Transverse colon (tissue), 4 donors: ENCODE measurements around the gene NR1H3. TPM values are rescaled to one million over a fixed set of nuclear protein-coding genes. Genes with fewer than 3 reads are reported as not detected.

Experiments
- DNase-seq: peaks from one replicate; pipeline ENCODE4 v3.0.0-alpha.2; 2019
- H3K27ac ChIP-seq, 4 donors: fragments of 200-600 bp; sonication (generic); 2 replicates each; pipeline ENCODE4 v1.5.1; 2016 to 2018; ENCODE audit warnings: inconsistent platforms in 4 of 4
- H3K27me3 ChIP-seq: fragments of 200-600 bp; sonication (generic); 2 replicates; pipeline ENCODE4 v1.5.1; 2017; ENCODE audit warnings: inconsistent platforms
- H3K36me3 ChIP-seq, 4 donors: fragments of 200-600 bp; sonication (generic); 2 replicates each; pipeline ENCODE4 v1.5.1; 2017 to 2019; ENCODE audit warnings: inconsistent platforms in 4 of 4
- H3K4me1 ChIP-seq, 4 donors: fragments of 200-600 bp; sonication (generic); 2 replicates each; pipeline ENCODE4 v1.5.1; 2017 to 2020; ENCODE audit warnings: inconsistent platforms in 4 of 4
- H3K4me3 ChIP-seq, 4 donors: fragments of 200-600 bp; sonication (generic); 1 replicate in 1 of 4; 2 replicates in 3 of 4; pipeline versions ENCODE4 v1.5.1 to v1.6.1; 2017 to 2019; ENCODE audit warnings: inconsistent platforms in 4 of 4
- H3K9me3 ChIP-seq, 2 donors: fragments of 200-600 bp; sonication (generic); 2 replicates each; pipeline ENCODE4 v1.5.1; 2017 to 2019; ENCODE audit warnings: inconsistent platforms in 2 of 2
- CTCF ChIP-seq, 5 experiments: fragments of 200-600 bp in 3 of 5; fragments of 450-650 bp in 2 of 5; sonication (generic) in 3 of 5; IDR thresholded peaks; 1 replicate in 2 of 5; 2 replicates in 3 of 5; pipeline ENCODE4 v1.5.1; 2016 to 2017; ENCODE audit warnings: antibody characterized with exemption in 5 of 5, inconsistent platforms in 3 of 5, mild to moderate bottlenecking in 2 of 5, moderate library complexity in 1 of 5
- EP300 ChIP-seq: sonication (generic); formaldehyde crosslinking; IDR thresholded peaks from one replicate; pipeline ENCODE4 v1.6.1; 2017; ENCODE audit warnings: antibody characterized with exemption, low read depth
- POLR2A ChIP-seq: fragments of 450-650 bp; IDR thresholded peaks from one replicate; pipeline ENCODE4 v1.6.1; 2016; ENCODE audit warnings: antibody characterized with exemption, mild to moderate bottlenecking, moderate library complexity
- POLR2AphosphoS5 ChIP-seq, 3 donors: sonication (generic); formaldehyde crosslinking; IDR thresholded peaks; one replicate each; pipeline ENCODE4 v1.6.1; 2016; ENCODE audit warnings: antibody characterized with exemption in 3 of 3
- WGBS, 2 donors: methylation state at CpG; one replicate each; pipeline ENCODE4 v1.1.5; 2018; ENCODE audit warnings: low coverage in 1 of 2; 5-methylcytosine and 5-hydroxymethylcytosine counted together
- in situ Hi-C, 4 donors: fragments of 200-750 bp; cut with MboI; loops; one replicate each; pipeline versions ENCODE4 v1.15.0 to v1.15.1; 2017; ENCODE audit warnings: low sequenced_read_pairs in 3 of 4, low pct_ligation_motif_present in 1 of 4, low pct_unique_long_range_greater_than_20kb in 1 of 4
- intact Hi-C: fragments of 100-400 bp; cut with DNase I; formaldehyde crosslinking; loops from one replicate; pipeline ENCODE4 v1.15.1; 2023; ENCODE audit warnings: low total_unique reads
- total RNA-seq, 4 donors: library from RNA; depleted of rRNA; stranded (reverse); fragments of >200 nt; gene quantifications; one replicate each; pipeline ENCODE4 v1.1.0, GENCODE V29; 2016

The NR1H3 gene
- total RNA-seq, 4 donors from 2014 or later, result 28.7 to 124 (median 113) TPM

DNA sequence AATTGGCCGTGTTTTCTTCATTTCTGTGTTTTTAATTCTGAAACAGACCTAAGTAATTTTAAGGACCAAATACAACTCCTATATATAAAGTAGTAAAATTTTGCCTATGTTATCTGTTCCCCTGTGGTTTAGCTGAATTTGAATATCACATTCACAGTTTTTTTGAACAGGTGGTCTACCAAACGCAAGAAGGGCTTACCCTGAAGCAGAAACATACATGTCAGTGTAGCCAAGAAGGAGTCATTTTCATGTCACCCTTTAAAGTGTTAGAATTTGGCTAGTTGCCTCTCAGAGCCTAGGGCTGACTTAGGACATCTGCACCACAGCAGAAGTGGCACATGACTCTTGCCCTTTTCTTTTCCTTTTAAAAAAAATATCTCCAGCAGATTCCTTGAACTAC lies 60.4 kb downstream of the NR1H3 start:
- Histone ChIP-seq H3K27ac (no peak overlapping the region), H3K4me1 (no peaks in the 10 kb centered on the region), H3K36me3 (peaks cover 0 to 56% (median 23%) of the 10 kb centered on the region in 4 donors), H3K27me3 (no peaks in the 10 kb centered on the region), H3K4me3 (no peak overlapping the region), H3K9me3 (no peaks in the 10 kb centered on the region)
- TF ChIP-seq POLR2AphosphoS5 (IDR thresholded peaks at IDR 0.05), result no peak
- no peak for TF ChIP-seq CTCF (IDR thresholded peaks at IDR 0.05)
- no peak for TF ChIP-seq EP300
- TF ChIP-seq POLR2A, result no peak
- DNase-seq, result no peak
- in situ Hi-C loops (no loop called here), intact Hi-C loops (no loop called here)
- WGBS, 2 donors, result 85 to 100% methylated on average over 2 of the region's 2 CpGs

Other genes with a start within 250 kb of the NR1H3 start
- 100 to 1,000 TPM; 123 to 213 (median 132) TPM for gene ARFGAP2, start 81.1 kb upstream of the NR1H3 start, total RNA-seq
- 10 to 100 TPM in 2 of 4 donors, 1 to 10 TPM in 2; 1.2 to 13.9 (median 9.8) TPM for gene PACSIN3, start 71.6 kb upstream of the NR1H3 start, total RNA-seq
- 10 to 100 TPM in 3 of 4 donors, 1 to 10 TPM in 1; 8.6 to 45.4 (median 28.6) TPM for gene DDB2, start 43.0 kb upstream of the NR1H3 start, total RNA-seq
- 100 to 1,000 TPM in 1 of 4 donors, 10 to 100 TPM in 3; 66.3 to 120 (median 88.9) TPM for gene ACP2, start 9.2 kb upstream of the NR1H3 start, total RNA-seq
- 100 to 1,000 TPM in 1 of 4 donors, 10 to 100 TPM in 3; 64.3 to 285 (median 71.8) TPM for gene MADD, start 12.1 kb downstream of the NR1H3 start, total RNA-seq
- gene MYBPC3, start 94.7 kb downstream of the NR1H3 start, total RNA-seq, result not detected
- gene SPI1, start 120.6 kb downstream of the NR1H3 start, total RNA-seq, result 10 to 100 TPM in 2 of 4 donors, 1 to 10 TPM in 2; 7.1 to 35.5 (median 17.2) TPM
- gene SLC39A13, start 150.6 kb downstream of the NR1H3 start, total RNA-seq, result 10 to 100 TPM; 19.9 to 56.9 (median 43.1) TPM
- gene PSMC3, start 168.4 kb downstream of the NR1H3 start, total RNA-seq, result 100 to 1,000 TPM in 2 of 4 donors, 10 to 100 TPM in 2; 56.5 to 252 (median 91.4) TPM
- gene RAPSN, start 191.1 kb downstream of the NR1H3 start, total RNA-seq, result not detected